HG03066 (cell line): Measurements from ENCODE around the gene MARVELD1.
"Not testable (repeated sequence)": the region's sequence is repeated elsewhere in the genome, so short reads cannot be mapped to it uniquely, and the experiment has no call there.

Source experiments
- ATAC-seq: cut with Tn5 transposase; IDR thresholded peaks from one replicate; pipeline ENCODE4 v1.9.1; 2021; ENCODE audit warnings: low read depth; ENCODE audit not compliant: unreplicated experiment

The MARVELD1 gene

GRCh38 chr10:97713339-97713825, at the start of gene MARVELD1:
Gene MARVELD1 (plus strand): TSS chr10:97713730. CDS start chr10:97713877, 147 bp downstream.
- no peak for ATAC-seq

GRCh38 chr10:97664282-97664850, 49.2 kb upstream of the MARVELD1 start:
- ATAC-seq = no peak

- no peak for ATAC-seq
These were observed 46.5 kb upstream of the MARVELD1 start for GRCh38 chr10:97666992-97667391.

- ATAC-seq = no peak
These were observed 46.1 kb upstream of the MARVELD1 start for GRCh38 chr10:97667463-97667862.

- ATAC-seq = no peak
These were observed 44.0 kb upstream of the MARVELD1 start for GRCh38 chr10:97669571-97669970.

- no peak for ATAC-seq
These were observed 39.6 kb upstream of the MARVELD1 start for GRCh38 chr10:97673736-97674525.

GRCh38 chr10:97675222-97675621, 38.3 kb upstream of the MARVELD1 start:
- ATAC-seq = no peak

GRCh38 chr10:97676770-97677581, 36.6 kb upstream of the MARVELD1 start:
- peak; percentile 78 for ATAC-seq

- no peak for ATAC-seq
These were observed 33.9 kb upstream of the MARVELD1 start for GRCh38 chr10:97679594-97679993.

GRCh38 chr10:97682042-97682441, 31.5 kb upstream of the MARVELD1 start:
- no peak for ATAC-seq

GRCh38 chr10:97683556-97684367, 29.8 kb upstream of the MARVELD1 start:
- ATAC-seq = no peak

- not testable (repeated sequence) for ATAC-seq
These were observed 29.2 kb upstream of the MARVELD1 start for GRCh38 chr10:97684368-97684713.

- ATAC-seq = no peak
These were observed 28.6 kb upstream of the MARVELD1 start for GRCh38 chr10:97684866-97685394.

- no peak for ATAC-seq
These were observed 28.1 kb upstream of the MARVELD1 start for GRCh38 chr10:97685395-97685958.

GRCh38 chr10:97686301-97686961, 27.1 kb upstream of the MARVELD1 start:
- no peak for ATAC-seq

- peak; percentile 94 for ATAC-seq
These were observed 26.4 kb upstream of the MARVELD1 start, which contains the start of gene AVPI1 for GRCh38 chr10:97686962-97687784. Gene AVPI1 (minus strand): TSS chr10:97687241. CDS start chr10:97679905, 7,336 bp downstream.

- ATAC-seq = no peak
These were observed 25.4 kb upstream of the MARVELD1 start for GRCh38 chr10:97687785-97688781.
